ENCODE data around the gene ARID5A. TPM values are rescaled to one million over a fixed set of nuclear protein-coding genes. Genes with fewer than 3 reads are reported as not detected.

Gene ARID5A
- total RNA-seq, 1 donor from 2014 or later: 32.8 TPM

- peaks cover 56% of the 10 kb centered on the region for H3K4me1 ChIP-seq
- TF ChIP-seq, protein P1, sequence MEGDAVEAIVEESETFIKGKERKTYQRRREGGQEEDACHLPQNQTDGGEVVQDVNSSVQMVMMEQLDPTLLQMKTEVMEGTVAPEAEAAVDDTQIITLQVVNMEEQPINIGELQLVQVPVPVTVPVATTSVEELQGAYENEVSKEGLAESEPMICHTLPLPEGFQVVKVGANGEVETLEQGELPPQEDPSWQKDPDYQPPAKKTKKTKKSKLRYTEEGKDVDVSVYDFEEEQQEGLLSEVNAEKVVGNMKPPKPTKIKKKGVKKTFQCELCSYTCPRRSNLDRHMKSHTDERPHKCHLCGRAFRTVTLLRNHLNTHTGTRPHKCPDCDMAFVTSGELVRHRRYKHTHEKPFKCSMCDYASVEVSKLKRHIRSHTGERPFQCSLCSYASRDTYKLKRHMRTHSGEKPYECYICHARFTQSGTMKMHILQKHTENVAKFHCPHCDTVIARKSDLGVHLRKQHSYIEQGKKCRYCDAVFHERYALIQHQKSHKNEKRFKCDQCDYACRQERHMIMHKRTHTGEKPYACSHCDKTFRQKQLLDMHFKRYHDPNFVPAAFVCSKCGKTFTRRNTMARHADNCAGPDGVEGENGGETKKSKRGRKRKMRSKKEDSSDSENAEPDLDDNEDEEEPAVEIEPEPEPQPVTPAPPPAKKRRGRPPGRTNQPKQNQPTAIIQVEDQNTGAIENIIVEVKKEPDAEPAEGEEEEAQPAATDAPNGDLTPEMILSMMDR (IDR thresholded peaks at IDR 0.05): no peak
- H3K36me3 ChIP-seq: no peaks in the 10 kb centered on the region
- ATAC-seq (no peak), DNase-seq (peak; percentile 18)
- no peak overlapping the region for H3K27ac ChIP-seq
- intact Hi-C loops (cut with DNase I): no loop called here
- no peaks in the 10 kb centered on the region for H3K27me3 ChIP-seq
- H3K9me3 ChIP-seq: no peaks in the 10 kb centered on the region
- H3K4me3 ChIP-seq: no peak overlapping the region
These were observed 1.8 kb upstream of the ARID5A start for GRCh38 chr2:96534701-96535181.

GRCh38 chr2:96535331-96535730 is 1.2 kb upstream of the ARID5A start:
- Histone ChIP-seq H3K9me3 (no peaks in the 10 kb centered on the region), H3K27me3 (no peaks in the 10 kb centered on the region), H3K4me1 (peaks cover 61% of the 10 kb centered on the region), H3K4me3 (no peak overlapping the region), H3K27ac (no peak overlapping the region), H3K36me3 (no peaks in the 10 kb centered on the region)
- intact Hi-C loops (cut with DNase I): no loop called here
- ATAC-seq: no peak
- TF ChIP-seq, protein P1 (IDR thresholded peaks at IDR 0.05): no peak
- peak; percentile 26 for DNase-seq

- H3K27me3 ChIP-seq: no peaks in the 10 kb centered on the region
- DNase-seq (peak; percentile 92), ATAC-seq (peak; percentile 70)
- H3K36me3 ChIP-seq: peaks cover 9% of the 10 kb centered on the region
- TF ChIP-seq, protein P1 (IDR thresholded peaks at IDR 0.05): no peak
- peak overlapping the region; percentile 95 for H3K27ac ChIP-seq
- no peaks in the 10 kb centered on the region for H3K9me3 ChIP-seq
- H3K4me1 ChIP-seq: peaks cover 58% of the 10 kb centered on the region
- intact Hi-C loops (cut with DNase I): no loop called here
- H3K4me3 ChIP-seq: peak overlapping the region; percentile 92
These were observed 648 bp downstream of the ARID5A start for GRCh38 chr2:96537066-96537733.

DNA sequence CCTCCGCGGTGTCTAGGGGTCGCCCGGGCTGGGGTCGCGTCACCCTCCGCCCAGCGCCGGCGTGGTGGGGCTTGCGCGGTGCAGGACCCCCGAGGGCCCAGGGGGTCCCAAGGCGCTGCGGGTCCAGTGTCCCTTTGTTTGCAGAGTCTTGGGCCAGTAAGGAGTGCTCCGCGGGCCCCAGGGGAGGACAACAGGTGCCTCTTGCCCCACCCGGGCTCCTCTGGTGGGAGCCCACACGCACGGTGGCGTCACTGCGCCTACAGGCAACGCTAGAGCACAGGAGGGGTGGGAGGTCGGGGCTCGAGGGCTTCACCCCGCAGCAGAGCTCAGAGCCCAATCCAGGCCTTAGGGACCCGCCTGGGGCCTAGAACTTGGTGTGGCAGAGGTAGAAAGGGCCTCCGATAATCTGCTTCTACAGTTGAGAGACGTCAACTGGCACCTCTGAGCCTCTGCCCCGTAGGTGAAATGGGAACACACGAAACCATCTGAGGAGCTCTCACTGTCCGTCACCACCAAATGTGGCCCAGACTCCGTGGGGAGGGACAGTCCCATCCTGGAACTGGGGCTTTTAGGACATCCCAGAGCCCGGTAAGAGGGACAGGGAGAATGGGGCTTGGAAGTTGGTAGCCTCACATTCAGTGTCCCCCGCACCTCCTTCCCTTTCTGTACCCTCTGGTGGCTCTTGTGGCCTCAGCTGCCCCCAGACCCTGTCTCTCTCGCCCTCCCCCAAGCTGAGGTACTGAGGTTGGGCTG is 1.4 kb downstream of the ARID5A start:
- peak overlapping the region; percentile 95 for H3K27ac ChIP-seq
- TF ChIP-seq, protein P1 (IDR thresholded peaks at IDR 0.05): no peak
- intact Hi-C loops (cut with DNase I): no loop called here
- DNase-seq (peak; percentile 72), ATAC-seq (no peak)
- H3K4me1 ChIP-seq: peaks cover 51% of the 10 kb centered on the region
- no peaks in the 10 kb centered on the region for H3K9me3 ChIP-seq
- no peaks in the 10 kb centered on the region for H3K27me3 ChIP-seq
- peak overlapping the region; percentile 92 for H3K4me3 ChIP-seq
- H3K36me3 ChIP-seq: peaks cover 9% of the 10 kb centered on the region

- Histone ChIP-seq H3K4me3 (peak overlapping the region; percentile 92), H3K9me3 (no peaks in the 10 kb centered on the region), H3K4me1 (peaks cover 43% of the 10 kb centered on the region), H3K36me3 (peaks cover 9% of the 10 kb centered on the region), H3K27me3 (no peaks in the 10 kb centered on the region), H3K27ac (peak overlapping the region; percentile 95)
- DNase-seq (peak; percentile 87), ATAC-seq (peak; percentile 36)
- intact Hi-C loops (cut with DNase I): no loop called here
- TF ChIP-seq, protein P1 (IDR thresholded peaks at IDR 0.05): no peak
These were observed 2.1 kb downstream of the ARID5A start for GRCh38 chr2:96538487-96539214.

All from upper lobe of right lung (tissue), 1 donor.